Measurements from ENCODE around the gene GOLGA5. TPM values are rescaled to one million over a fixed set of nuclear protein-coding genes. Genes with fewer than 3 reads are reported as not detected.
A peak's percentile ranks its signal among the peaks of the same experiment; 100 is the strongest.

Gene GOLGA5
- total and polyA plus RNA-seq, 2 experiments from 2014 or later: 26.2 to 30.2 TPM

GRCh38 chr14:92787554-92787953, 6.6 kb upstream of the GOLGA5 start (continued):
- TF ChIP-seq EZH2phosphoT487 (IDR thresholded peaks at IDR 0.05; ENCODE audit: unreplicated experiment): no peak
- no peak for TF ChIP-seq REST (IDR thresholded peaks at IDR 0.05; ENCODE audit: unreplicated experiment)

GRCh38 chr14:92789457-92790089, 4.5 kb upstream of the GOLGA5 start:
- Histone ChIP-seq H3K79me2 (replicated peaks; ENCODE audit: insufficient read depth) (peaks cover 1% of the 10 kb centered on the region), H2AFZ (no peak overlapping the region), H3F3A (replicated peaks; ENCODE audit: low read depth) (no peaks in the 10 kb centered on the region), H4K20me1 (replicated peaks; ENCODE audit: insufficient read depth) (no peaks in the 10 kb centered on the region), H3K4me2 (no peak overlapping the region), H3K4me1 (ENCODE audit: insufficient read depth) (no peaks in the 10 kb centered on the region; the same call in 1 of the 2 replicates), H3K27ac (ENCODE audit: low read depth) (no peak overlapping the region), H3K9me2 (ENCODE audit: insufficient read depth) (peaks cover 4% of the 10 kb centered on the region; the same call in 1 of the 2 replicates), H3K4me3 (no peak overlapping the region), H3K27me3 (ENCODE audit: insufficient read depth) (no peaks in the 10 kb centered on the region), H3K36me3 (ENCODE audit: insufficient read depth) (no peaks in the 10 kb centered on the region)
- no peak for TF ChIP-seq EZH2 (IDR thresholded peaks at IDR 0.05; ENCODE audit: low read depth, unreplicated experiment)
- no peak for TF ChIP-seq NANOG (IDR thresholded peaks at IDR 0.05; ENCODE audit: borderline replicate concordance)
- no peak overlapping the region for H3K27ac Mint-ChIP-seq
- peaks cover 9% of the 10 kb centered on the region for H3K9me3 Mint-ChIP-seq
- H3K27me3 Mint-ChIP-seq (ENCODE audit: insufficient read depth, low read depth, poor library complexity): no peaks in the 10 kb centered on the region
- no peak for DNase-seq (ENCODE audit: low spot score)
- H3K4me1 Mint-ChIP-seq: peaks cover 17% of the 10 kb centered on the region
- H3K36me3 Mint-ChIP-seq (ENCODE audit: low read depth): peaks cover 5% of the 10 kb centered on the region
- no peak for ATAC-seq
- no peak overlapping the region for H3K4me3 Mint-ChIP-seq

GRCh38 chr14:92792885-92793284, 1.2 kb upstream of the GOLGA5 start:
- Histone ChIP-seq H3F3A (replicated peaks; ENCODE audit: low read depth) (no peaks in the 10 kb centered on the region), H3K4me2 (peak overlapping the region; percentile 76; the same call in 1 of the 2 replicates), H3K27me3 (ENCODE audit: insufficient read depth) (no peaks in the 10 kb centered on the region), H3K4me3 (0 out of 2 replicates have a peak overlapping the region, but pooled peaks have one; percentile 54), H3K79me2 (replicated peaks; ENCODE audit: insufficient read depth) (peaks cover 21% of the 10 kb centered on the region), H4K20me1 (replicated peaks; ENCODE audit: insufficient read depth) (no peaks in the 10 kb centered on the region), H3K27ac (ENCODE audit: low read depth) (no peak overlapping the region), H2AFZ (0 out of 2 replicates have a peak overlapping the region, but pooled peaks have one; percentile 1), H3K4me1 (ENCODE audit: insufficient read depth) (no peaks in the 10 kb centered on the region), H3K9me2 (ENCODE audit: insufficient read depth) (peaks cover 4% of the 10 kb centered on the region; the same call in 1 of the 2 replicates), H3K36me3 (ENCODE audit: insufficient read depth) (no peaks in the 10 kb centered on the region)
- Mint-ChIP-seq H3K9me3 (peaks cover 9% of the 10 kb centered on the region), H3K4me3 (peak overlapping the region; percentile 82), H3K4me1 (peaks cover 18% of the 10 kb centered on the region), H3K27ac (no peak overlapping the region), H3K27me3 (ENCODE audit: insufficient read depth, low read depth, poor library complexity) (no peaks in the 10 kb centered on the region), H3K36me3 (ENCODE audit: low read depth) (peaks cover 11% of the 10 kb centered on the region)
- DNase-seq (ENCODE audit: low spot score) (peak; percentile 34), ATAC-seq (no peak)
- TF ChIP-seq CTCF (conservative IDR thresholded peaks at IDR 0.05; ENCODE audit: low read depth in 2 of 2) (peak; percentile 13 to 27; a peak in 2 of 4 replicates), POLR2AphosphoS5 (IDR thresholded peaks at IDR 0.05; ENCODE audit: low read depth) (no peak)
